DOHH2 (cell line): ENCODE data around the gene MGAT4B.

Experiments used
- H3F3A ChIP-seq: fragments of 200-600 bp; sonication (generic), shearing (Covaris generic); 2 replicates; pipeline ENCODE4 v1.6.0; 2016; ENCODE audit warnings: antibody characterized with exemption, mild to moderate bottlenecking; ENCODE audit not compliant: control insufficient read depth, insufficient read depth
- H3K27ac ChIP-seq: fragments of 200-600 bp; sonication (generic); 2 replicates; pipeline ENCODE4 v1.5.1; 2014; ENCODE audit warnings: low read depth, mild to moderate bottlenecking, low read length, moderate library complexity
- H3K27me3 ChIP-seq: fragments of 200-600 bp; sonication (generic); 2 replicates; pipeline ENCODE4 v1.6.1; 2014; ENCODE audit warnings: mild to moderate bottlenecking, low read length, mixed read lengths; ENCODE audit not compliant: control insufficient read depth
- H3K36me3 ChIP-seq: fragments of 200-600 bp; sonication (generic); 2 replicates; pipeline ENCODE4 v1.6.1; 2014; ENCODE audit warnings: mild to moderate bottlenecking, low read length, moderate library complexity, mixed read lengths; ENCODE audit not compliant: control insufficient read depth
- H3K4me1 ChIP-seq: fragments of 200-600 bp; sonication (generic); 2 replicates; pipeline ENCODE4 v1.6.1; 2014; ENCODE audit warnings: mild to moderate bottlenecking, low read length, mixed read lengths; ENCODE audit not compliant: control insufficient read depth
- H3K4me2 ChIP-seq: fragments of 200-600 bp; sonication (generic); 2 replicates; pipeline ENCODE4 v1.6.0; 2014; ENCODE audit warnings: mild to moderate bottlenecking, low read length, moderate library complexity
- H3K4me3 ChIP-seq: fragments of 200-600 bp; sonication (generic); 2 replicates; pipeline ENCODE4 v1.5.1; 2014; ENCODE audit warnings: mild to moderate bottlenecking, low read length, mixed read lengths
- H3K79me2 ChIP-seq: fragments of 200-600 bp; sonication (generic); 2 replicates; pipeline ENCODE4 v1.6.1; 2014; ENCODE audit warnings: mild to moderate bottlenecking, low read length, mixed read lengths; ENCODE audit not compliant: control insufficient read depth
- H3K9me2 ChIP-seq: fragments of 200-600 bp; sonication (generic); replicated peaks from 2 replicates; pipeline ENCODE4 v1.6.1; 2014; ENCODE audit warnings: mild to moderate bottlenecking, low read length, mixed read lengths; ENCODE audit not compliant: control insufficient read depth
- H3K9me3 ChIP-seq: fragments of 200-600 bp; sonication (generic); 2 replicates; pipeline ENCODE4 v1.6.1; 2014; ENCODE audit warnings: antibody characterized with exemption, low read length, mixed read lengths; ENCODE audit not compliant: control insufficient read depth, insufficient read depth
- H4K20me1 ChIP-seq: fragments of 200-600 bp; sonication (generic); 2 replicates; pipeline ENCODE4 v1.6.0; 2014; ENCODE audit warnings: low read depth, mild to moderate bottlenecking, antibody characterized with exemption, low read length, moderate library complexity; ENCODE audit not compliant: control insufficient read depth, insufficient read depth
- CTCF ChIP-seq: fragments of 200-600 bp; sonication (generic); IDR thresholded peaks from one replicate; pipeline ENCODE4 v1.5.1; 2014; ENCODE audit warnings: antibody characterized with exemption, mild to moderate bottlenecking, low read depth, low read length; ENCODE audit not compliant: poor library complexity, severe bottlenecking
- EZH2phosphoT487 ChIP-seq: fragments of 200-600 bp; sonication (generic); IDR thresholded peaks from 2 replicates; pipeline ENCODE4 v1.6.1; 2017; ENCODE audit warnings: borderline replicate concordance, mild to moderate bottlenecking, antibody characterized with exemption, low read length, moderate library complexity, mixed read lengths

MGAT4B gene

GRCh38 chr5:179798144-179798770 lies 8.4 kb downstream of the MGAT4B start:
- H3K79me2 ChIP-seq = no peaks in the 10 kb centered on the region

DNA sequence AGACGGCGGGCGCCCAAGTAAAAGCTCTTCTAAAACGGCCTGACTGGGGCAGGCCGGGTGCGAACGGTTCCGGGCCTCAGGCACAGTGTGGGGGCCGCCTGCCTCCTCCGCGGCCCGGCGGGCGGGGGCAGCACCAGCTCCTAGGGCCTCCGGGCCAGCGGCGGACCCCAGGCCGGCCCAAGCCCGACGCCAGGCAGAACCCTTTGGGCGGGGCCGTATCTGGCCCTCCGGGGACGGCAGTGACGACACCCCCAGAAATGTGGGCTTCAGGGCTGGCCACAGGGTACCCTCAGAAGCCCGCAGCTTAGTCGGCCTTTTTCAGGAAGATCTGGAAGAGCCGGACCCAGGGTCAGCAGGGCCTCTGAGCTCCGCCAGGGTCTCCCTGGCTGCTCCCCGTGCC lies 8.9 kb downstream of the MGAT4B start:
- Histone ChIP-seq H4K20me1 (no peaks in the 10 kb centered on the region), H3K27ac (no peak overlapping the region), H3K4me3 (no peak overlapping the region), H3K27me3 (no peaks in the 10 kb centered on the region), H3K4me1 (peaks cover 23% of the 10 kb centered on the region), H3K79me2 (no peaks in the 10 kb centered on the region), H3K9me2 (no peaks in the 10 kb centered on the region), H3K9me3 (no peaks in the 10 kb centered on the region), H3F3A (no peaks in the 10 kb centered on the region), H3K36me3 (peaks cover 36% of the 10 kb centered on the region; the same call in 1 of the 2 replicates), H3K4me2 (no peak overlapping the region)
- TF ChIP-seq CTCF (no peak), EZH2phosphoT487 (no peak)

More at GRCh38 chr5:179798144-179798770, 8.4 kb downstream of the MGAT4B start:
- H3K9me3 ChIP-seq = no peaks in the 10 kb centered on the region
- H3K4me1 ChIP-seq = peaks cover 23% of the 10 kb centered on the region
- no peaks in the 10 kb centered on the region for H3K9me2 ChIP-seq
- no peak overlapping the region for H3K4me3 ChIP-seq
- TF ChIP-seq EZH2phosphoT487 (no peak), CTCF (no peak)
- no peak overlapping the region for H3K4me2 ChIP-seq
- no peak overlapping the region for H3K27ac ChIP-seq
- no peaks in the 10 kb centered on the region for H3F3A ChIP-seq
- H3K27me3 ChIP-seq = no peaks in the 10 kb centered on the region
- H3K36me3 ChIP-seq = peaks cover 36% of the 10 kb centered on the region; the same call in 1 of the 2 replicates
- H4K20me1 ChIP-seq = no peaks in the 10 kb centered on the region

DNA sequence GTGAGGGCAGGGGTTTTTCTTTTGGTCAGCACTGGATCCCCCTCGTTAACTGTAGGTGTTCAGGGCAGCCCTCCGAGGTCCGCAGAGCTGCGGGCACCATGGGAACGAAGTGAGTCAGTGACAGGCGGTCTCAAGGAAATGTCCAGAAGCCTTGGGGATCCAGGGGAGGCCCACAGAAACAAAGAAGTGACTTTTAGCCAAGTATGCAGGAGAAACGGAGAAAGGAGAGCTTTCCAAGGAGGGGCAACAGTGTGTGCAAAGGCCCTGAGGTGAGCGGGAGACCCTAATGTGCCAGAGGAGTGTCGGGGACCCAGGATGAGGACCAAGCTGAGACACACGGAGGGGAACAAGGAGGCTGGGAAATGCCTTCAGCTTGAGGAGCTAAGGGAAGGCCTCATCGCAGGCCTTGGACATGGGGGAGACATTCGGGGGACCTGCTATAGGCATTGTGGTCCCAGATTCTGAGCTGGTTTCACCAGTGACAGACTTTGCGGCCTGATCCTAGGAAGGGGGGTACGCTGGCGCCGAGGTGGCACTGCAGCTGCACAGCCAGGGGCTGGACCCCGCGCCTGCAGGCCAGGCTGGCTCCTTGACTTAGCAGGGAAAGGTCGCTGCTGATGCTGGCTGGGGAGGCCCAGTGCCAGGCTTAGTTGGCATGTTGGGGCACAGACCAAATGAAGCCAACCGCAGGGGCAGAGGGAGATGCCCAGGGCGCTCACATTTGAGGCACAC lies 9.6 kb downstream of the MGAT4B start:
- peaks cover 36% of the 10 kb centered on the region; the same call in 1 of the 2 replicates for H3K36me3 ChIP-seq
- no peaks in the 10 kb centered on the region for H3K9me3 ChIP-seq
- H3K9me2 ChIP-seq = no peaks in the 10 kb centered on the region
- no peaks in the 10 kb centered on the region for H3K79me2 ChIP-seq
- peak overlapping the region; percentile 85 for H3K4me2 ChIP-seq
- TF ChIP-seq CTCF (no peak), EZH2phosphoT487 (no peak)
- peak overlapping the region; percentile 91 for H3K4me3 ChIP-seq
- no peak overlapping the region for H3K27ac ChIP-seq
- peaks cover 23% of the 10 kb centered on the region for H3K4me1 ChIP-seq
- no peaks in the 10 kb centered on the region for H3K27me3 ChIP-seq
- H3F3A ChIP-seq = no peaks in the 10 kb centered on the region
- no peaks in the 10 kb centered on the region for H4K20me1 ChIP-seq
